PC-3 (cell line): ENCODE results near the gene FZD10.

ENCODE experiments used
- CTCF ChIP-seq: fragments of 300-600 bp; sonication (generic); conservative IDR thresholded peaks from 2 replicates; pipeline ENCODE4 v1.5.1; 2017; ENCODE audit warnings: antibody characterized with exemption, low read depth, mild to moderate bottlenecking, low read length
- EZH2 ChIP-seq: fragments of 300-600 bp; sonication (generic); IDR thresholded peaks from one replicate; pipeline ENCODE4 v1.6.1; 2017; ENCODE audit warnings: antibody characterized with exemption, mild to moderate bottlenecking, low read length; ENCODE audit not compliant: unreplicated experiment
- EZH2phosphoT487 ChIP-seq: fragments of 300-600 bp; sonication (generic); IDR thresholded peaks from 2 replicates; pipeline ENCODE4 v1.6.1; 2018; ENCODE audit warnings: mild to moderate bottlenecking, antibody characterized with exemption, low read length, borderline replicate concordance

- TF ChIP-seq CTCF: no peak
- no peak for TF ChIP-seq EZH2phosphoT487
- TF ChIP-seq EZH2: no peak
Observed at GRCh38 chr12:130142736-130143135, 19.5 kb upstream of the FZD10 start.
